ENCODE results near the gene TMEFF2.

TMEFF2 gene, protein sequence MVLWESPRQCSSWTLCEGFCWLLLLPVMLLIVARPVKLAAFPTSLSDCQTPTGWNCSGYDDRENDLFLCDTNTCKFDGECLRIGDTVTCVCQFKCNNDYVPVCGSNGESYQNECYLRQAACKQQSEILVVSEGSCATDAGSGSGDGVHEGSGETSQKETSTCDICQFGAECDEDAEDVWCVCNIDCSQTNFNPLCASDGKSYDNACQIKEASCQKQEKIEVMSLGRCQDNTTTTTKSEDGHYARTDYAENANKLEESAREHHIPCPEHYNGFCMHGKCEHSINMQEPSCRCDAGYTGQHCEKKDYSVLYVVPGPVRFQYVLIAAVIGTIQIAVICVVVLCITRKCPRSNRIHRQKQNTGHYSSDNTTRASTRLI

DNA sequence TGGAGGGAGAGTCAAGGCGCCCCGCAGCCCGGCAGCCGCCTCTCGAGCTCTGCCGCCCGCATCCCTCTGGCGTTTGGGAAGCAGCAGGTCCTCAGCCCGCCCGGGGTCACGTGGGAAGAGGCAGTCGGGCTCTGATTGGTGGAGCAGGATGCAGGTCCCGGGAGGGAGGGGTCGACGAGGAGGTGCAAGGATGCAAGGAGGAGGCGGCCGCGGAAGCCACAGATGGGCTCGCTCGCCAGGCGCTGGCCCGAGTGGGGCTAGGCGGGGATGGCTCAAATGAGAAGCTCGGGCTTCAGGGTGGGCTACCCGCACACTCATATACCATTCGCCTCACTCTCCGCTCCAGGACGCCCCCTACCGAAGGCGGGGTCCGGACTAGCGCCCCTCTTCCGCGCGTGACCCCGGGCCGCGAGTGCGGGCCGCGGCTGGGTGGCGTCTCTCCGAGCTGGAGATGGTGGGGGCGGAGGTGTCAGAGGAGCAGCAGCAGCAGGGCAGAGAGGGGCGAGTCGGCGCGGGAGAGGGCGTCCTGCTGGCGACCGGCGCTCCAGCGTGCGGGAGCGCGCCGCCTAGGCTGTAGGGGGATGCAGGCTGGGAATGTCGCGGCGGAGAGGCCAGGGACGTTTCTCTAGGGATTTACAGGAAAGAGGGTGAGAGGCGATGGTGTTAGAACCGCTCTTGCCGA is at the start of gene TMEFF2:
Gene TMEFF2 (minus strand): TSS at position 68 of the 682 bp plus-strand sequence. CDS start 409 bp downstream, outside the sequence.
- no peak within 1 kb of the TSS for H3K27ac Mint-ChIP-seq
- peak within 1 kb of the TSS; percentile 81 for H3K4me3 Mint-ChIP-seq
- H3K36me3 Mint-ChIP-seq = peaks cover 1% of the 10 kb centered on the region
- no peaks in the 10 kb centered on the region for H3K9me3 Mint-ChIP-seq
- H3K4me1 Mint-ChIP-seq = peaks cover 26% of the 10 kb centered on the region
- H3K27me3 Mint-ChIP-seq = peaks cover 57% of the 10 kb centered on the region

DNA sequence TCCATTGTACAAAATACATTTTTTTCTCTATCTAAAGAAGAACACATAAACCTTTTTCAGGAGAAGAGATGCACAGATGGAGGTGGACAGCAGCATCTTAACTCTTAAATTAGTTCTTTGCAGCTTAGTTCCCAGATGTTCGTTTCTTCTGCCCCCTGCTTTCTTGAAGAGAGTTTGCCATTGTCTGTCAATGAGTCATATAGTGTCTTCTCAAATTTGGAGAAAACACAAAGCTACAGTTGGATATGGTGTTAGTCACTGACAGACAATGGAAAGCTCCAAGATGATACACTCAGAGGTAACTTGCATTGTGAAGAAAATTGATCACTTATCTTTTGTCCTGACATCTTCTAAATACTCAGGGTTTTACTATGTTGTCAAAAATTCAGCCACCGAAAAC is 48.8 kb upstream of the TMEFF2 start:
- Mint-ChIP-seq H3K27me3 (peaks cover 2% of the 10 kb centered on the region), H3K4me3 (no peak overlapping the region), H3K36me3 (no peaks in the 10 kb centered on the region), H3K9me3 (no peaks in the 10 kb centered on the region), H3K4me1 (no peaks in the 10 kb centered on the region), H3K27ac (no peak overlapping the region)

DNA sequence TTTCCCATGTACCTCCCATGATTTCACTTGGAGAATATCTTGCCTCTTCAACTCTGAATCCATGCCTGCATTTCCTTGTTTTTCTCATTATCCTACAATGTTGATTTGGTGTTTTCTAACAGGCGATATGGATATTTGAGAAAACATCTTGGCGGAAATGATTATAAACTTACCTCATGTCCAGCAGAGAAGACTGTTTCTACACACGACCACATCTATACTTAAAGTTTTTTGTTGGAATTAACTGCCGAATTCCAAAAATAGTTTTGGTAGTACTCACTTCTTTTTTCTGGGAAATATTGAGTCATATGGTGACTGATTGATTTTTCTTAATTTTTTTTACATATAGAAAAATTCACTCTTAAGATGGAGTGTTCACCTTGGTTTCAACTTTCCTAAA is 41.4 kb upstream of the TMEFF2 start:
- Mint-ChIP-seq H3K4me1 (no peaks in the 10 kb centered on the region), H3K36me3 (no peaks in the 10 kb centered on the region), H3K9me3 (no peaks in the 10 kb centered on the region)

DNA sequence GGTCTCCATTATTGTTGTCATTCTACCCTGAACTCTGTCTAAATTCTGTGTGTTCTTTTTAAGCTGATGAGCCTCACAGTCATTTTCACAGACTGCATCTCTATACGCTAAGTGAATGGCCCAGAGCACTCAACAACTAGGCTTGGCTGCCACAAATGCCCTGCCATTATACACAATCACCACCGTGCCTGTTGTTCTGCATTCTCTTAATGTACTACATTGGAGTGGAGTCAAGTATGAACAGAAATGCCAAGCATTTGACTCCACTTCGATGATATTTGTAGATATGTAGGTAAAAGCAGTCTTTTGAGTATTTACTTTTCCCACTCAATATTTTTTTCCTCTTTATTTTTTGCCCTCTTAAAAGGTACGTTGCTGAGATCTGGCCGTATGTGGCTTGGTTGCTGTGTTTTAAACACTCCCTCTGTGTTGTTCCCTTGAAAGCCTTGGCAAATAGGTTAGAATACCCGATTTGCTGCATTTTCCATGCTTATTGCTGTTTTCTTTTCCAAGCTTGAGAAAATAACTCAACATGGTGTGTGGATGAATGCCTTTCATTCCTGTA is 36.2 kb upstream of the TMEFF2 start:
- Mint-ChIP-seq H3K9me3 (no peaks in the 10 kb centered on the region), H3K4me1 (no peaks in the 10 kb centered on the region), H3K4me3 (no peak overlapping the region), H3K27ac (no peak overlapping the region), H3K27me3 (peaks cover 7% of the 10 kb centered on the region), H3K36me3 (no peaks in the 10 kb centered on the region)

More for the DNA sequence above, 41.4 kb upstream of the TMEFF2 start:
- Mint-ChIP-seq H3K27ac (no peak overlapping the region), H3K4me3 (no peak overlapping the region), H3K27me3 (peaks cover 5% of the 10 kb centered on the region)

DNA sequence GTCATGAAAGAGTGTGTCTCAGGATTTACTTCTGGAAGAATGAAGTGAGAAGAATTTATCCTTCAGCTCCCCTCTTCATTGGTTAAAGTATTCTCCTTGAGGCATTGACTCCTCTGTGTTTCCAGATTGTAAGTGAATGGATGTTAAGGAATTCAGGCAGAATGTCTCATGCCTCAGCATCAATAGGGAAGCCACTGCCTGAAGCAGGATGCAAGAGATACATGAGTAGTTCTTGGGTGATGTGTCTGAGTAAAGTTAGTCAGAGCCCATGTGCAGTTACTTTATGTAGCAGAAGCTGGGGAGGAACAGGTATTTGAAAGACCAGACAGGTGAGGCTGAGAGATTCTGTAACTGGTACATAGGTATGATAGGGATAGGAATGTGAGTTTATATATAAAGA is 34.0 kb upstream of the TMEFF2 start:
- no peak overlapping the region for H3K27ac Mint-ChIP-seq
- H3K27me3 Mint-ChIP-seq = peaks cover 5% of the 10 kb centered on the region
- no peaks in the 10 kb centered on the region for H3K36me3 Mint-ChIP-seq
- H3K4me1 Mint-ChIP-seq = no peaks in the 10 kb centered on the region
- no peaks in the 10 kb centered on the region for H3K9me3 Mint-ChIP-seq
- no peak overlapping the region for H3K4me3 Mint-ChIP-seq

DNA sequence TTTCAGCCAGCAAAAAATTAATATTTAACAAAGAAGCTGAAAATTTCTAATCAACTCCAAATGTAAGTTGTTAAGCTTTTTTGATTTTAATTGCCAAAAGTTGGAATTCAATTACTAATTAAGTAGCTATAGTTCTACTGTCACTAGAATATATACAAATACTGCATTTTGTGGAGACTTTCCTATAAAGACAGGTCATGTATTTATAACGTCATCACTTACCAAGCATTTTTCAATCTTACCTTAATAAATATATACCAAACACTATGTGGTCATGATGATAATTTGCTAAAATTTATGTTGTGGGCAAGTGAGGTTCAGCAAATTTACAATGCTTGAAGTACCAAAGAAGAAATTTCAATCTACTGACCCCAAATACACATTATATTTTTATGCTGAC is 24.2 kb upstream of the TMEFF2 start:
- no peak overlapping the region for H3K4me3 Mint-ChIP-seq
- H3K27me3 Mint-ChIP-seq = peaks cover 10% of the 10 kb centered on the region
- H3K9me3 Mint-ChIP-seq = no peaks in the 10 kb centered on the region
- H3K4me1 Mint-ChIP-seq = no peaks in the 10 kb centered on the region
- H3K27ac Mint-ChIP-seq = no peak overlapping the region
- no peaks in the 10 kb centered on the region for H3K36me3 Mint-ChIP-seq

DNA sequence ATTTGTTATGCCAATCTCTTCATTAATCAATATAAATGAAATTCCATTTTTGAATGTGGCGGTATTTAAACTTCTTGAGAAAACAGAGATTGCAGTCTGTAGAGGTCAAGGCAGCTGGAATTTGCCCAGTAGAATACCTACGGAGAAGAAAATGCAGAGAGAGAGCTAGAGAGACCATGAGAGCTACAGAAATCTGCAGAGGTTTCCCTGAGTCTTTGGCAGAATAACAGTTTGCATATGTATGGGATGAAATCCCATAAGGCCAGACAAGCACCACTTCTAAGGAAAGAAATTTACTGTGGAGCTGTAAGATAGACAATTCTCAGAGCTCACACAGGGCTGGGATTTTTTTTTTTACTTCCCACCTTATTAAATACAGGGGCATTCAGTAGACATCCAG is 23.6 kb upstream of the TMEFF2 start:
- Mint-ChIP-seq H3K27me3 (peaks cover 10% of the 10 kb centered on the region), H3K27ac (no peak overlapping the region), H3K36me3 (no peaks in the 10 kb centered on the region), H3K9me3 (no peaks in the 10 kb centered on the region), H3K4me3 (no peak overlapping the region), H3K4me1 (no peaks in the 10 kb centered on the region)

DNA sequence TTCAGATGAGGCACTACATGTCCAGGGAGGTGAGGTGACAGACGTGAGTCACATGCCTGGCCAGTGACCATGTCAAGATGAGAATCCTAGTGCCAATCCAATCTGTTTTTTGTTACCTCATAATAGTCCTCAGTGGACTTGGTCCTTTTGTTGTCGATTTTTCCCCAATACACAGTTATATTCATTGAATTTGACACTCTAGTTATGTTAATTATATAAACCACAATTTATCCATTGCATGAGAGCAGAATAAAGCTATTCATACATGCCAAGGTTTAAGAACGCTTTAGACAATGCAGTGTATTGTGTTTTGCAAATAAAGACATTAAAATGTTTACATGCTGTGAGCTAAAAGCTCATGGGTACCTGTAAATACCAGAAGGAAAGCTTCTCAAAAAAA is 21.6 kb upstream of the TMEFF2 start:
- Mint-ChIP-seq H3K27me3 (peaks cover 9% of the 10 kb centered on the region), H3K9me3 (no peaks in the 10 kb centered on the region), H3K36me3 (no peaks in the 10 kb centered on the region), H3K4me1 (no peaks in the 10 kb centered on the region), H3K4me3 (no peak overlapping the region), H3K27ac (no peak overlapping the region)

DNA sequence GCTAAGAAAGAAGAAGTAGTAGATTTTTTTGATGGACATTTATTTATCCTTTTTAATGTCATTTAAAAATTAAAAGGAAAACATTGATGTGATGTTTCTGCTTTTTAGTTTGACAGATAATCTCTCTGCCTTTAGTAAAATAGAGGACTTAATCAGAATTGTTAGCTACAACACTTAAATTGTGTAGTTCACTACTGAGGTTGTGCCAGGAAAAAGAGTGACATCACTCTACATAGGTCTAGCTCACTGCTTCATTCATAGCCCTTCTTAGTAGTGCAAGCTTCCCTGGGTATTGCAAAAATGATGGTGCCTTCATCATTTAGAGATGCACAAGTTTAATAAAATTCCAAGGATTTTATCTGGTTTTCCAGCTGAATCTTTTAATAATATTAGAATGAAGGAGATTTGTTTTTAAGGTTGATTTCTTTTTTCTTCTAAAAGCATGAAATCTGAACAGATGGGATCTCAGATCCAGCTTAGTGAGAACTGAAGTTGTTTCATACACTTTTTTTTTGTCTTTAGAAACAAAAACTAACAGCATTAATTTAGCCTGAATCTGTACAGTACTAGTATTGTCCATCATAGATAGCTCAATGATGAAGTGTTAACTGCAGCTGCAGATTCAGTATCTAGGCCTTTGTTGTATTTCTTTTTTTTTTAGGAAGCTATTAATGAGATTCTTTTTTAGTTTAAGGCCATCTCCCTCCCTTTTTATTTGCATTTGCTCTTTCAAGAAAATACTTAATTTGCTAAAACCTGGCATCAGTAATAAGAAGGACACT is 20.6 kb upstream of the TMEFF2 start:
- Mint-ChIP-seq H3K27ac (no peak overlapping the region), H3K4me1 (no peaks in the 10 kb centered on the region), H3K4me3 (no peak overlapping the region), H3K9me3 (no peaks in the 10 kb centered on the region), H3K36me3 (no peaks in the 10 kb centered on the region), H3K27me3 (peaks cover 9% of the 10 kb centered on the region)

DNA sequence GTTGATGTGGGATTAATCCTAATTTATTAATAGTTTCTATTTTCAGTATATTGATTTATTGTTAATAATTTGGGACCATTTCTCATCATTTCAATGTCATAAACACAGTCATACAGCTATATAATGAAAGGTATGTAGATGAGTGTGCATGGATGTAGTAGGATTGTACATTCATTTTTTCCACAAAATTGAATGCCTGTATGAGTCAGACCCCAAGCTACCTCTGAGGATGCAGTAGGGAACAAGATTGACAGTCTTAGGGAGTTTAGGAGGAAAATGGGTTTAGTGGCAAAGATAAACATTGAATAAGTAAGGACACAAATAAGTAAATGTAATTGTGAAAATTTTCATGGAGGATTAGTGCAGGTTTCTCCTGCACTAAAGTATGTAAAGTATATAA is 14.1 kb upstream of the TMEFF2 start:
- H3K9me3 Mint-ChIP-seq = no peaks in the 10 kb centered on the region
- H3K4me3 Mint-ChIP-seq = no peak overlapping the region
- H3K27ac Mint-ChIP-seq = no peak overlapping the region
- H3K4me1 Mint-ChIP-seq = no peaks in the 10 kb centered on the region
- no peaks in the 10 kb centered on the region for H3K36me3 Mint-ChIP-seq
- no peaks in the 10 kb centered on the region for H3K27me3 Mint-ChIP-seq

DNA sequence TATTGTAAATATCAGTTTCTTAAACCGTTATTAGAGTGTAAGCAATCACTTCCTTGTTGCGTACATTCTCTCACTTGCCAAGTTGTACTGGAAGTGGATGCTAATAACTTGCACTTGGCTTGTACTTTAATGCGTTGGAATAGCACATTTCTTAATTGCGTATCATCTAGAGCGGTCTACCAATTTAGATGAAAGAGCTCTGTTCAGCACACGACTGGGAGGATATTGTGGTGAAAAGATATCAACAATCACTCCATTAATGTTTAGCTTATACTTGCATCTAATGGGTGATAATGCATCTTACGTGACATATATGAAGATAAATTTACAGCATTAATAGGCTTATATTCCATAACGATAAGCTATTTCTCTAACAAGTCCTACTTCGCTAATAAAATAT is 11.7 kb upstream of the TMEFF2 start:
- Mint-ChIP-seq H3K4me1 (no peaks in the 10 kb centered on the region), H3K27ac (no peak overlapping the region), H3K9me3 (no peaks in the 10 kb centered on the region), H3K4me3 (no peak overlapping the region), H3K36me3 (no peaks in the 10 kb centered on the region), H3K27me3 (peaks cover 10% of the 10 kb centered on the region)

DNA sequence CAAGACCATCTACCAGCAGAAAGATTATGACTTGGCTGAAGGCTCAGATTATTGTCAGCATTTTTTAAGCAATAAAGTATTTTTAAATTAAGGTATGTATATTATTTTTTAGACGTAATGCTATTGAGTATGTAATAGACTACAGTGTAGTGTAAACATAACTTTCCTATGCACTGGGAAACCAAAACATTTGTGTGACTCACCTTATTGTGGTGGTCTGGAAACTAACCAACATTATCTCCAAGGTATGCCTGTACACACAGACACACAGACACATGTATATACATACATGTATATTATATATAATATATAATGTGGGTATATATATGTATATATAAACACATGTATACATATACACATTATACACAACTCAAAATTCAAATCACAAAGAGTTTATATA is 9.1 kb upstream of the TMEFF2 start:
- Mint-ChIP-seq H3K4me3 (no peak overlapping the region), H3K9me3 (no peaks in the 10 kb centered on the region), H3K27me3 (peaks cover 15% of the 10 kb centered on the region), H3K36me3 (no peaks in the 10 kb centered on the region), H3K27ac (no peak overlapping the region), H3K4me1 (no peaks in the 10 kb centered on the region)

DNA sequence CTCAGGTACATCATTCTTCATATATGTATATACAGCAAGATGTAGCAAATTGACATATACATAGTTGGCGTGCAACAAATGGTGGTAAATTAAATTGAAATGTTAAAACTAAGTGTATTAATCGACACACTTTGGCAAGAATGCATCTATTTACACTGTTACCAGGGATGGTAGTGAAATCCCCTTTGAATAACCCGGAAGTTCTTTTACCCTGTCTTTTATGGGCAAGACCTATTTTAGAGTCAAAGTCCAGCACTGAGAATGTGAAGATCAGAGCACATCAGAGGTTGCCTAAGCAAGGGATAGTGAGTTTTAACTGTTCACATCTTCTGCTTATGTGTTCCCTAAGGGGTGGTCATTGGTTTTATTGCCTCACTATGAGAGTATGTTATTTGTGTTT is 7.6 kb upstream of the TMEFF2 start:
- H3K27me3 Mint-ChIP-seq = peaks cover 19% of the 10 kb centered on the region
- H3K4me1 Mint-ChIP-seq = no peaks in the 10 kb centered on the region
- no peaks in the 10 kb centered on the region for H3K9me3 Mint-ChIP-seq
- no peak overlapping the region for H3K27ac Mint-ChIP-seq
- no peaks in the 10 kb centered on the region for H3K36me3 Mint-ChIP-seq
- no peak overlapping the region for H3K4me3 Mint-ChIP-seq

DNA sequence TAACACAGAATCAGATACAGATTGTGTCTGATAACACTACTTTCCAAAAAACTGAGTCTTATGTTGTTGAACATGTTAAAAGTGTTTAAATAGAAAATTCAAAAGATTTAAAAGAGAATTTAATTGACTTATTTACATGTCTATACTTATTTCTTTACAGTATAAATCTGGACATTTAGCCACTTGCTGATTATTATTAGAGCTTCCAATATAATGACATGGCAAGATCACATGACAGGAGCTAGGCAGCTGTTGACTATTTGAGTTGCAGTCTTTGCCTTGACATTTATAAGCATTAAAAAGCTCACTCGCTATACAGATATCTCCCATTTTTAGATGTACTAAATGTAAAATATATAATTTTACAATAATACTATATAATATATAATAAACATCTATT is 6.4 kb upstream of the TMEFF2 start:
- peaks cover 1% of the 10 kb centered on the region for H3K36me3 Mint-ChIP-seq
- no peak overlapping the region for H3K4me3 Mint-ChIP-seq
- no peaks in the 10 kb centered on the region for H3K9me3 Mint-ChIP-seq
- H3K4me1 Mint-ChIP-seq = peaks cover 8% of the 10 kb centered on the region
- no peak overlapping the region for H3K27ac Mint-ChIP-seq
- peaks cover 30% of the 10 kb centered on the region for H3K27me3 Mint-ChIP-seq

DNA sequence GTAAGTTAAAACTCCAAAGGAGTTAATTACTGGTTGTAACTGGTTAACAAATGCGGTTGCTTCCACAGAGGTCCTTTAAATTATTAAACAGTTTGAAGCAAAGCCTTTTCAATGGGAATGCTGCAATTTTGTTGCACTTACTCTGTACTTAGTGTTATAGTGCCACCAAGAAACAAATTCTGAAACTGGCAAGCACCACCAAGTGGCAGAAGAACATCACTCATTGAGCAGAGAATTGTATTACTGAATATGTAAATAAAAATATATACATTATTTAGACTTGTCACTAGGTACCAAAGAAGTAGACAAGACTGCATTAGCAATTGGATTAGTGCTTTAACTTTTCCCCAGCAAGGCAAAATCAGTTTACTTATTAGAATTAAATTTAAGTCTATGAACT is 2.6 kb upstream of the TMEFF2 start:
- H3K9me3 Mint-ChIP-seq = no peaks in the 10 kb centered on the region
- peaks cover 1% of the 10 kb centered on the region for H3K36me3 Mint-ChIP-seq
- no peak overlapping the region for H3K27ac Mint-ChIP-seq
- peaks cover 26% of the 10 kb centered on the region for H3K4me1 Mint-ChIP-seq
- no peak overlapping the region for H3K4me3 Mint-ChIP-seq
- H3K27me3 Mint-ChIP-seq = peaks cover 49% of the 10 kb centered on the region
